H1 (cell line): ENCODE data around the gene PLEKHH3. TPM values are rescaled to one million over a fixed set of nuclear protein-coding genes. Genes with fewer than 3 reads are reported as not detected.
"Not testable (repeated sequence)": the region's sequence is repeated elsewhere in the genome, so short reads cannot be mapped to it uniquely, and the experiment has no call there.

Experiments used
- CTCF ChIA-PET: fragments of 300-600 bp; sonication (Branson Sonifier 250); formaldehyde crosslinking; loops from one replicate; lab custom pipeline; 2021; ENCODE audit not compliant: partially characterized antibody; lab: Charles Lee
- POLR2A ChIA-PET: fragments of 300-600 bp; sonication (Branson Sonifier 250); formaldehyde crosslinking; loops from one replicate; lab custom pipeline; 2021; ENCODE audit warnings: inconsistent platforms; ENCODE audit not compliant: partially characterized antibody; lab: Charles Lee
- DNase-seq, 2 experiments: peaks; one replicate each; pipeline versions ENCODE4 v3.0.0 to v3.0.0-alpha.2; 2010 to 2022; ENCODE audit warnings: low spot score in 2 of 2, low read depth in 1 of 2, mixed read lengths in 1 of 2
- FAIRE-seq: peaks from 2 replicates; lab custom pipeline; 2011; peaks lifted over from hg19 to GRCh38; lab: Jason Lieb, UNC
- H2AFZ ChIP-seq: 2 replicates; pipeline ENCODE4 v1.8.1; 2012; ENCODE audit warnings: low read length, inconsistent platforms
- H2AK5ac ChIP-seq: 2 replicates; pipeline ENCODE4 v1.6.1; 2013; ENCODE audit warnings: low read depth, low read length
- H2BK120ac ChIP-seq: replicated peaks from 2 replicates; pipeline ENCODE3; 2013; ENCODE audit warnings: low read depth, low read length, inconsistent platforms
- H2BK12ac ChIP-seq: 2 replicates; pipeline ENCODE4 v1.6.1; 2013; ENCODE audit warnings: low read depth, low read length
- H2BK15ac ChIP-seq: 2 replicates; pipeline ENCODE4 v1.6.1; 2013; ENCODE audit warnings: low read length
- H2BK20ac ChIP-seq: 2 replicates; pipeline ENCODE4 v1.6.1; 2013; ENCODE audit warnings: low read length
- H2BK5ac ChIP-seq: 2 replicates; pipeline ENCODE4 v1.6.1; 2013; ENCODE audit warnings: low read depth, low read length
- H3K14ac ChIP-seq: 2 replicates; pipeline ENCODE4 v1.6.1; 2013; ENCODE audit warnings: inconsistent platforms; ENCODE audit not compliant: insufficient read length
- H3K18ac ChIP-seq: 2 replicates; pipeline ENCODE4 v1.6.1; 2013; ENCODE audit warnings: low read length; ENCODE audit errors: extremely low read depth
- H3K23ac ChIP-seq: 2 replicates; pipeline ENCODE4 v1.6.1; 2013; ENCODE audit warnings: inconsistent platforms; ENCODE audit not compliant: insufficient read length
- H3K23me2 ChIP-seq: 2 replicates; pipeline ENCODE4 v1.6.1; 2013; ENCODE audit warnings: low read depth, low read length
- H3K27ac ChIP-seq: 2 replicates; pipeline ENCODE4 v1.6.1; 2011; ENCODE audit warnings: low read depth, low read length, inconsistent platforms
- H3K27me3 ChIP-seq, 4 experiments: replicated peaks in 1 of 4; 1 replicate in 1 of 4; 2 replicates in 3 of 4; pipeline versions ENCODE4 v1.6.1 to v1.8.1; 2011 to 2013; ENCODE audit warnings: low read length in 3 of 4, mild to moderate bottlenecking in 3 of 4, inconsistent platforms in 2 of 4, mixed read lengths in 2 of 4, moderate library complexity in 1 of 4; ENCODE audit not compliant: control insufficient read depth in 3 of 4, insufficient read depth in 3 of 4; ENCODE audit errors: extremely low read depth in 1 of 4
- H3K36me3 ChIP-seq, 4 experiments: 2 replicates each; pipeline versions ENCODE4 v1.6.1 to v1.8.1; 2011 to 2013; ENCODE audit warnings: mild to moderate bottlenecking in 4 of 4, low read length in 3 of 4, moderate library complexity in 2 of 4, control low read depth in 1 of 4, inconsistent platforms in 1 of 4; ENCODE audit not compliant: insufficient read depth in 4 of 4, control insufficient read depth in 2 of 4
- H3K4ac ChIP-seq: replicated peaks from 2 replicates; pipeline ENCODE3; 2013; ENCODE audit warnings: low read length, low read depth, mixed read lengths, inconsistent platforms; ENCODE audit not compliant: insufficient read length
- H3K4me1 ChIP-seq, 4 experiments: replicated peaks in 1 of 4; 1 replicate in 1 of 4; 2 replicates in 3 of 4; pipeline versions ENCODE4 v1.6.1 to v1.8.1; 2011 to 2013; ENCODE audit warnings: low read length in 3 of 4, inconsistent platforms in 2 of 4, mixed read lengths in 1 of 4; ENCODE audit not compliant: insufficient read depth in 4 of 4, control insufficient read depth in 3 of 4
- H3K4me2 ChIP-seq, 2 experiments: 2 replicates each; pipeline versions ENCODE4 v1.6.1 to v1.8.1; 2011 to 2013; ENCODE audit warnings: low read depth in 2 of 2, low read length in 2 of 2, control low read depth in 1 of 2, inconsistent platforms in 1 of 2, mild to moderate bottlenecking in 1 of 2; ENCODE audit not compliant: insufficient read depth in 1 of 2
- H3K4me3 ChIP-seq, 4 experiments: fragments of 200-600, 300-600 bp in 1 of 4; sonication (generic), shearing (Covaris generic), sonication (Bioruptor Twin) in 1 of 4; 2 replicates each; pipeline versions ENCODE4 v1.5.1 to v1.8.1; 2011 to 2016; ENCODE audit warnings: low read length in 4 of 4, low read depth in 3 of 4, control low read depth in 2 of 4, inconsistent platforms in 2 of 4, mild to moderate bottlenecking in 2 of 4, mixed read lengths in 1 of 4, moderate library complexity in 1 of 4; ENCODE audit not compliant: insufficient read depth in 2 of 4; ENCODE audit errors: extremely low read depth in 1 of 4
- H3K56ac ChIP-seq: replicated peaks from 2 replicates; pipeline ENCODE3; 2013; ENCODE audit warnings: low read depth, mild to moderate bottlenecking, mixed read lengths, low read length, inconsistent platforms; ENCODE audit not compliant: insufficient read length
- H3K79me1 ChIP-seq: 2 replicates; pipeline ENCODE4 v1.6.1; 2013; ENCODE audit warnings: low read depth, low read length, control low read depth
- H3K79me2 ChIP-seq, 2 experiments: 2 replicates each; pipeline versions ENCODE4 v1.6.1 to v1.8.1; 2012 to 2013; ENCODE audit warnings: low read length in 2 of 2, mild to moderate bottlenecking in 2 of 2, inconsistent platforms in 1 of 2; ENCODE audit not compliant: insufficient read depth in 2 of 2, control insufficient read depth in 1 of 2
- H3K9ac ChIP-seq, 4 experiments: replicated peaks in 1 of 4; 1 replicate in 1 of 4; 2 replicates in 3 of 4; pipeline versions ENCODE4 v1.6.1 to v1.8.1; 2011 to 2013; ENCODE audit warnings: low read depth in 3 of 4, low read length in 3 of 4, control low read depth in 2 of 4, mild to moderate bottlenecking in 2 of 4, moderate library complexity in 2 of 4, inconsistent platforms in 1 of 4; ENCODE audit errors: extremely low read depth in 1 of 4
- H3K9me3 ChIP-seq, 2 experiments: 2 replicates each; pipeline versions ENCODE4 v1.6.1 to v1.8.1; 2012 to 2013; ENCODE audit warnings: mild to moderate bottlenecking in 2 of 2, moderate library complexity in 2 of 2, control low read depth in 1 of 2, inconsistent platforms in 1 of 2, low read depth in 1 of 2, low read length in 1 of 2, mixed read lengths in 1 of 2; ENCODE audit not compliant: insufficient read depth in 2 of 2
- H4K20me1 ChIP-seq, 2 experiments: replicated peaks in 1 of 2; 2 replicates each; pipeline versions ENCODE3 to v1.8.1; 2011 to 2013; ENCODE audit warnings: inconsistent platforms in 2 of 2, low read length in 2 of 2, mild to moderate bottlenecking in 1 of 2; ENCODE audit not compliant: insufficient read depth in 2 of 2, control insufficient read depth in 1 of 2
- H4K5ac ChIP-seq: 2 replicates; pipeline ENCODE4 v1.6.1; 2013; ENCODE audit warnings: low read length, low read depth, mixed read lengths, inconsistent platforms; ENCODE audit not compliant: insufficient read length
- H4K8ac ChIP-seq: 2 replicates; pipeline ENCODE4 v1.8.0; 2013; ENCODE audit warnings: mild to moderate bottlenecking, moderate library complexity, low read length, inconsistent platforms; ENCODE audit not compliant: insufficient read depth; ENCODE audit errors: extremely low read depth
- H4K91ac ChIP-seq: replicated peaks from 2 replicates; pipeline ENCODE3; 2013; ENCODE audit warnings: low read length, mixed read lengths, inconsistent platforms; ENCODE audit not compliant: insufficient read length
- WGBS, 2 experiments: shearing (Covaris generic) in 1 of 2; methylation state at CpG; one replicate each; pipeline versions ENCODE4 v1.1.6 to v1.1.7; 2013 to 2015; ENCODE audit warnings: low lambda C conversion rate in 2 of 2, mixed read lengths in 2 of 2, inconsistent platforms in 1 of 2, low coverage in 1 of 2, missing lambda C conversion rate in 1 of 2; ENCODE audit not compliant: insufficient replicate concordance in 2 of 2, insufficient coverage in 1 of 2, insufficient read length in 1 of 2; ENCODE audit errors: extremely low coverage in 1 of 2, missing lambda C conversion rate in 1 of 2; 5-methylcytosine and 5-hydroxymethylcytosine counted together
- polyA plus RNA-seq, 7 experiments: library from polyadenylated mRNA; depleted of rRNA in 3 of 7; stranded (reverse) in 5 of 7; unstranded in 2 of 7; fragments of >200 nt in 5 of 7; fragments of 200-250 nt in 2 of 7; gene quantifications; 1 replicate in 5 of 7; 2 replicates in 1 of 7; 4 replicates in 1 of 7; pipeline versions ENCODE4 v1.2.1 to v1.2.3, GENCODE V29; 2011 to 2013; ENCODE audit warnings: missing spikeins in 2 of 7, mixed read lengths in 2 of 7
- total RNA-seq: library from RNA; stranded (reverse); fragmentation: NEBNext Ultra II Directional; extraction: Animal tissue kit (Norgen Biotek cat#: 25700); gene quantifications from 2 replicates; pipeline ENCODE4 v1.2.1, GENCODE V29; 2021

The PLEKHH3 gene
- total and polyA plus RNA-seq, 2 of the 8 experiments (the other 6 are each of a cell fraction or from before 2014, with no cell fraction given) = 11.1 to 13.5 TPM

DNA sequence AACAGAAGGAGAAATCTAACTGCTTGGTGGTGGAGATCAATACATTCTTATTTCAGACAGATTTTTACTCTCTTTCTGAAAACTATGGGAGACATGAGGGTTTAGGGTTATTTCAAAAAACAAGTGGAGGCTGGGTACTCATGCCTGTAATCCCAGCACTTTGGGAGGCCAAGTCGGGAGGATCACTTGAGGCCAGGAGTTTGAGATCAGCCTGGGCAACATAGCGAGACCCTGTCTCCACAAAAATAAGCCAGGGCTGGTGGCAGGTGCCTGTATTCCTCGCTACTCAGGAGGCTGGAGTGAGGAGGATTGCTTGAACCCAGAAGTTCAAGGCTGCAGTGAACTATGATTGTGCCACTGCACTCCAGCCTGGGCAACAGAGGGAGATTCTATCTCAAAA, 54.8 kb downstream of the PLEKHH3 start:
- H3K4ac ChIP-seq, H2AK5ac ChIP-seq, H2BK20ac ChIP-seq, H2BK12ac ChIP-seq, H2BK120ac ChIP-seq, H4K91ac ChIP-seq, H3K9ac ChIP-seq, H4K20me1 ChIP-seq, H3K27ac ChIP-seq, H3K23ac ChIP-seq, H3K9me3 ChIP-seq, H3K36me3 ChIP-seq, H2BK15ac ChIP-seq, H3K56ac ChIP-seq, H3K27me3 ChIP-seq, H2BK5ac ChIP-seq, H4K8ac ChIP-seq, H2AFZ ChIP-seq, H3K4me1 ChIP-seq, H3K79me2 ChIP-seq, DNase-seq, H4K5ac ChIP-seq, H3K79me1 ChIP-seq, POLR2A ChIA-PET, H3K4me2 ChIP-seq, H3K23me2 ChIP-seq, FAIRE-seq, H3K14ac ChIP-seq, H3K4me3 ChIP-seq, H3K18ac ChIP-seq: not testable (repeated sequence)
- CTCF ChIA-PET = interaction anchor here (0.7 to 1.5 kb wide), 4 partner anchors 18 to 141 kb away, joined by 3 to 5 read pairs (median 3); no protein-coding TSS in a partner anchor
- WGBS, 2 experiments = 84% methylated on average over 3 of the region's 3 CpGs; no CpG with 5 or more reads in 1 of the 2 experiments
